KBM-7 (cell line): ENCODE data around the gene FRS2.

ENCODE experiments used
- DNase-seq: peaks from one replicate; pipeline ENCODE4 v3.0.0-alpha.2; 2015
- in situ Hi-C: fragments of 300-500 bp; cut with MboI; formaldehyde crosslinking; loops from 2 replicates; pipeline ENCODE4 v1.14.3; 2020; ENCODE audit warnings: low sequenced_read_pairs, low pct_unique_long_range_greater_than_20kb, mixed read lengths

FRS2 gene

GRCh38 chr12:69517406-69517805, 47.2 kb downstream of the FRS2 start:
- in situ Hi-C loops = no loop called here
- no peak for DNase-seq

- DNase-seq = no peak
- in situ Hi-C loops = no loop called here
Observed at GRCh38 chr12:69519871-69520270, 49.7 kb downstream of the FRS2 start.

- in situ Hi-C loops = no loop called here
Observed at GRCh38 chr12:69523433-69524330, 53.5 kb downstream of the FRS2 start.

GRCh38 chr12:69524331-69524630, 54.1 kb downstream of the FRS2 start:
- no peak for DNase-seq
- in situ Hi-C loops = no loop called here

More at GRCh38 chr12:69523433-69524330, 53.5 kb downstream of the FRS2 start:
- no peak for DNase-seq

- in situ Hi-C loops = no loop called here
- no peak for DNase-seq
Observed at GRCh38 chr12:69524755-69525469, 54.7 kb downstream of the FRS2 start.

- in situ Hi-C loops = no loop called here
- no peak for DNase-seq
Observed at GRCh38 chr12:69527506-69528272, 57.5 kb downstream of the FRS2 start.

- in situ Hi-C loops = no loop called here
Observed at GRCh38 chr12:69529021-69529420, 58.8 kb downstream of the FRS2 start.

GRCh38 chr12:69533844-69534243, 63.7 kb downstream of the FRS2 start:
- no peak for DNase-seq

More at GRCh38 chr12:69529021-69529420, 58.8 kb downstream of the FRS2 start:
- no peak for DNase-seq

GRCh38 chr12:69534389-69534822, 64.2 kb downstream of the FRS2 start:
- in situ Hi-C loops = no loop called here
- no peak for DNase-seq

More at GRCh38 chr12:69533844-69534243, 63.7 kb downstream of the FRS2 start:
- in situ Hi-C loops = no loop called here

- DNase-seq = no peak
- in situ Hi-C loops = no loop called here
Observed at GRCh38 chr12:69540987-69541386, 70.8 kb downstream of the FRS2 start.

- no peak for DNase-seq
- in situ Hi-C loops = no loop called here
Observed at GRCh38 chr12:69544087-69544486, 73.9 kb downstream of the FRS2 start.

GRCh38 chr12:69545081-69545480, 74.9 kb downstream of the FRS2 start:
- in situ Hi-C loops = no loop called here
- no peak for DNase-seq

- no peak for DNase-seq
- in situ Hi-C loops = no loop called here
Observed at GRCh38 chr12:69546693-69547438, 76.7 kb downstream of the FRS2 start.

GRCh38 chr12:69548687-69549086, 78.5 kb downstream of the FRS2 start:
- in situ Hi-C loops = no loop called here
- DNase-seq = no peak

GRCh38 chr12:69550569-69551350, 80.6 kb downstream of the FRS2 start:
- in situ Hi-C loops = no loop called here
- no peak for DNase-seq

GRCh38 chr12:69553628-69554248, 83.5 kb downstream of the FRS2 start:
- in situ Hi-C loops = no loop called here
- no peak for DNase-seq

GRCh38 chr12:69555461-69555860, 85.3 kb downstream of the FRS2 start:
- DNase-seq = no peak
- in situ Hi-C loops = no loop called here

GRCh38 chr12:69556383-69556782, 86.2 kb downstream of the FRS2 start:
- DNase-seq = no peak
- in situ Hi-C loops = no loop called here
